Fibroblast of pulmonary artery (primary cell): Measurements from ENCODE around the gene TLR1.

Source experiments
- DNase-seq: peaks from one replicate; pipeline ENCODE4 v3.0.0-alpha.2; 2010; ENCODE audit warnings: low read depth
- H3K4me3 ChIP-seq: replicated peaks from 2 replicates; pipeline ENCODE4 v1.5.1; 2011; ENCODE audit warnings: low read depth, mild to moderate bottlenecking, control low read depth, low read length, moderate library complexity
- TF ChIP-seq, protein P1 (sequence below): IDR thresholded peaks from 2 replicates; pipeline ENCODE4 v1.5.1; 2011; ENCODE audit warnings: mild to moderate bottlenecking, control low read depth, low read length, inconsistent platforms; ENCODE audit errors: missing control alignments

Gene TLR1

DNA sequence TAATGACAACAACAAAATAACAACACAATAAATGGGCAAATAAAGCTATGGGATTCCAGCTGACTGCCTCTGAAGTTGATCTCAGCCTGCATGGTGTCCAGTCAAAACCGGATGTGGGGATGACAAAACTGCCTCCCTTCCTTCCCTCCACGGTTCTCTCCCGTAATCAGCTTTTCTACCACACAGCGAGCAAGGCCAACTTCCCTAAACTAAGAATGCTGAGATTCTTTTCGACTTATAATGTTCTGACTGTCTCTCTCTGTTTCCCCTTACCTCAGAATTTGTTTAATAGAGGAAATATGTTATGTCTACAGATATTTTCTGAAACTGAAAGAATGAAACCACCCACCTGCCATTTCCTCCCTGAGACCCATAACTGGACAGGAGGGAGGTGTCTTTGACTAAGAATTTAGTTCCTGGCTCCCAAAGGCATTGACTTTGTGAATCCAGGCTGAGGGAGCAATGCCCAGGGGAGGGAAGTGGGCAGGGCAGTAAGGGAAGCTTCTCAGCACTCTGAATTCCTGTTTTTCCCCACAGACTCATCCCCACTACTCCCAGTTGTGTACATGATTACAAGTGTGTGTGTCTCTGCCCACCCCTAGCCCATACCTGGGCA, 1.0 kb upstream of the TLR1 start:
- peak overlapping the region; percentile 36 for H3K4me3 ChIP-seq
- peak; percentile 62 for DNase-seq
- TF ChIP-seq, protein P1, sequence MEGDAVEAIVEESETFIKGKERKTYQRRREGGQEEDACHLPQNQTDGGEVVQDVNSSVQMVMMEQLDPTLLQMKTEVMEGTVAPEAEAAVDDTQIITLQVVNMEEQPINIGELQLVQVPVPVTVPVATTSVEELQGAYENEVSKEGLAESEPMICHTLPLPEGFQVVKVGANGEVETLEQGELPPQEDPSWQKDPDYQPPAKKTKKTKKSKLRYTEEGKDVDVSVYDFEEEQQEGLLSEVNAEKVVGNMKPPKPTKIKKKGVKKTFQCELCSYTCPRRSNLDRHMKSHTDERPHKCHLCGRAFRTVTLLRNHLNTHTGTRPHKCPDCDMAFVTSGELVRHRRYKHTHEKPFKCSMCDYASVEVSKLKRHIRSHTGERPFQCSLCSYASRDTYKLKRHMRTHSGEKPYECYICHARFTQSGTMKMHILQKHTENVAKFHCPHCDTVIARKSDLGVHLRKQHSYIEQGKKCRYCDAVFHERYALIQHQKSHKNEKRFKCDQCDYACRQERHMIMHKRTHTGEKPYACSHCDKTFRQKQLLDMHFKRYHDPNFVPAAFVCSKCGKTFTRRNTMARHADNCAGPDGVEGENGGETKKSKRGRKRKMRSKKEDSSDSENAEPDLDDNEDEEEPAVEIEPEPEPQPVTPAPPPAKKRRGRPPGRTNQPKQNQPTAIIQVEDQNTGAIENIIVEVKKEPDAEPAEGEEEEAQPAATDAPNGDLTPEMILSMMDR, result no peak

DNA sequence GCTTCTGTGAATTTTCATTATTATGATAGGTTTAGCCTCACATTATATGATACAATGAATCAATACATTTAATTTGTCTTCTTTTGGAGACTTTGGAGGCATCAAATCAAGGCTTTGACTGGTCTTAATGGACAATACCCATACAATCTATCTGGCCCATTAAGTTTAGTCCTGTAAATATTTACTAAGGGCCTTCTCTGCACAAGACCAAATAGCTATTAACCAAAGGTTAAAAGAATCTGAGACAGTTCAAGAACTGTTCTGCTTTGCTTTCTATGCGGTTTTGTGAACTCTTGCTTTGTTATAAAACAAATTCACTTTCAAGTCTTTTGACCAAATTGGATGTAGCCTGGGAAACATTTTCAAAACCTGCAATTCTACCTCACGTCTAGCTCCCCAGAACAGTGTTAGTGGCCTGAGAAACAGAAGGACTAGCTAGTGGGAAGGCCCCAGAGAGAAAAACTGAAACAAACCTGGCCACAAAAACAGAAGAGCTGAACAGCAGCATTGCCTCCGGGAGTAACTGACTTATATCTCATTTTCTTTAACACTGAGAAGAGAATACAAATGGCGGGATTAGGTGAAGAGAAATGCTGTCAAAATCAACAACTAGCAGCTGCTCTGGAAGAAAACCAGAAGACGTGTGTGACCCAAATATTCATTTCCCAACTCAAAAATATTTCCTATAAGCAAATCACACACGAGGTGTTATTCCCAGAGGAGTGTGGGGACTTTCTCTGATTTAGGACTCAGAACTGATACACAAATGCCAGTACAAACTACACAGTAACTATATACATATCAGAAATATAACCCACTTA, 548 bp downstream of the TLR1 start:
- H3K4me3 ChIP-seq, result peak overlapping the region; percentile 41
- peak; percentile 49 for DNase-seq
- TF ChIP-seq, protein P1, result no peak

DNA sequence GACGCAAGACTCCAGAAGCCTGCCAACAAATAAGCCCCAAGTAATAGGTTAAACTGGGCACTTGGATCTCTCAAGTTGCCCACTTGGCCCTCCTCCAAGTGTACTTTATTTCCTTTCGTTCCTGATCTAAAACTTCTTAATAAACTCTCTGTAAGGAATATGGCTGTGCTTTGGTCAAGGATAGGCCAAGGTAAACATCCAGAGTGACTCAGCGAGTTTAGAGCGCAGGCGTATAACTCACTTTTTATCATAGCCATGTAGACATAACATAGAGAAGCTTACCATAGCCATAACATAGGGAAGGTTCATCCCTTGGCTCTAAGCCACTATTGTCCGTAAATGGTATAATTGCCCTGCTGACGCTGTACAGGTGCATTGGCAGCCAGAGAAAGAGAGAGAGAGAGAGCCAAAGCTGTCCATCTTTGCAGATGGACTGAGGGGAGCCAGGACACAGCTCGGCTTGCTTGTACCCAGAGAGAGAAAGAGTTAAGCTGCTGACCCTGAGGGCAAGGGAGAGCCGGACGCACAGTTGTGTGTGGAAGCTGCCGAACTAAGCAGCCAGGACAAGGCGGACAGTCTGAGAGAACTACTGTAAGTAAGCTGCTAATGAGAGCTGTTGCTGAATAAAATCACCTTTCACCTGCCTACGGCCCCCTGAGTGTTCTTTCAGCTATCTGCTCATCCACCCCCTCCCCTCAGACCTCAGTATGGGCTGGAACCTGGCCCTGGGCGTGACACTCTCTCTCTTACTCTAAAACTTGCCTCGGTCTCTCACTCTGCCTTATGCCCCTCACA, 1.8 kb downstream of the TLR1 start:
- TF ChIP-seq, protein P1, result no peak
- no peak for DNase-seq
- H3K4me3 ChIP-seq, result no peak overlapping the region

DNA sequence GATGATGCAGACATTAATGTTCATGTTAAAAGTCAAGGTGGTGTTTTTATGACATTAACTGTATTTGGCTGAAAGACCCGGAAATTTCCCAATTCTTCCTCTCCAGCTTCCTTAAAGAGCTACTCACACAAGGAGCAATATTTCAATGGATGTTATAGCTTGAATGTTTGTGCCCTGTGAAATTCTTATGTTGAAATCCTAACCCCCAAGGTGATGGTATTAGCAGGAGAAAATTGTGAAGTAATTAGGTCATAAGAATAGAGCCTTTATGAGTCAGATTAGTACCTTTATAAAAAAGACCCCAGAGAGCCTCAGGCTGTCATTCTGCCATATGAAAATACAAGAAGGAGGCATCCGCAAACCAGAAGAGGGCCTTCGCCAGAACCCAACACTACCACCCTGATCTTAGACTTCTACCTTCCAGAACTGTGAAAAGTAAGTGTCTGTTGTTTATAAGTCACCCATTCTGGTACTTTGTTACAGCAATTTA, 3.6 kb downstream of the TLR1 start:
- TF ChIP-seq, protein P1, result no peak
- H3K4me3 ChIP-seq, result no peak overlapping the region
- DNase-seq, result peak; percentile 49

DNA sequence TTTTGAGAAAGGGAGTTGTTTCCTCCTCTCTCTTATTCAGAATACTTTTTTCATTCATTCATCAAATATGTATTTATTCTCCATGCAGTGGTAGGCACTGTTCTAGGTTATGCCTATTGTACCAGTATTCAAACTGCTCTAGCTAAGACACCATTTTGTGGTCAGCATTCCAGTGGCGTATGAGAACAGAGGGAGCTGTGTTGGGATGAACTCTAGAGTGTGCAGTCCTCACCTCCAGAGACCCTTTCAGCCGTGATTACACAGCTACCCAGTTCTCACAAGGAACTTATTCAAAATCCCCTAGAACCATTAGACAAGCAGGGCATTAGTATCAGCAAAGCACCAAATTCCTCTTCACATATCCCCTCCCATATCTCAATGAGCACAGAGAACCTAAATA, 4.2 kb downstream of the TLR1 start:
- no peak for DNase-seq
- H3K4me3 ChIP-seq, result no peak overlapping the region
- TF ChIP-seq, protein P1, result no peak

DNA sequence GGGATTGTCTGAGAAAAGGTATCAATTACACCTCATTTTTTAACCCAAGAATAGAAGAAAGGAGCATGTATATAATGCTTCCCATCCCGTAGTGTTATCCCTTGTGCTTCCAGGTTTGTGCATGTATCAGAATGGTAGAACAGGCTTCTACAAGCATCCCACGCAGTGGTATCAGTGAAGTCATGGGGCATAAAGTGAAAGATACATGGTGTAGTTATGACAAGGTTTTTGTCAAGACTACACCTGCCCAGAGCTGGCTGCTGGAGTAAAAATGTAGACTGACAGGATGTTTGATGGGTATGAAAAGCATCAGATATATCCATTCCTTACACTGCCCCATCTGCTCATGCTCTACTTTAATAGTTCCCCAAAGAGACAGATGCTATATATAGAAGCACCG, 9.5 kb downstream of the TLR1 start:
- TF ChIP-seq, protein P1, result no peak
- no peak overlapping the region for H3K4me3 ChIP-seq
- no peak for DNase-seq
